Endothelial cell of umbilical vein (primary cell): Measurements from ENCODE around the gene TENM4. TPM values are rescaled to one million over a fixed set of nuclear protein-coding genes. Genes with fewer than 3 reads are reported as not detected.

Source experiments
- BruUV-seq: library from RNA; stranded (reverse); fragments of 400-500 nt; replicated peaks from 2 replicates; lab custom pipeline; 2021; lab: Mats Ljungman, UMichigan
- CTCF ChIA-PET: fragments of 300-600, 350-600 bp; sonication (Branson Sonifier 250); formaldehyde crosslinking; loops from one replicate; lab custom pipeline; 2021; ENCODE audit warnings: antibody characterized with exemption, inconsistent platforms; lab: Charles Lee
- POLR2A ChIA-PET: fragments of 300-600, 350-600 bp; sonication (Branson Sonifier 250); formaldehyde crosslinking; loops from one replicate; lab custom pipeline; 2021; ENCODE audit warnings: antibody characterized with exemption, inconsistent platforms; lab: Charles Lee
- DNase-seq: peaks from one replicate; pipeline ENCODE4 v3.0.0-alpha.2; 2011; ENCODE audit warnings: low read depth, low spot score
- FAIRE-seq: peaks from 2 replicates; lab custom pipeline; 2011; peaks lifted over from hg19 to GRCh38; lab: Jason Lieb, UNC
- H2AFZ ChIP-seq: 2 replicates; pipeline ENCODE4 v1.6.0; 2012; ENCODE audit warnings: low read depth, low read length, control low read depth, inconsistent platforms
- H3K27ac ChIP-seq: 2 replicates; pipeline ENCODE4 v1.5.1; 2011; ENCODE audit warnings: low read depth, mild to moderate bottlenecking, control low read depth, low read length, moderate library complexity; ENCODE audit not compliant: insufficient read depth
- H3K27me3 ChIP-seq, 2 experiments: 2 replicates each; pipeline versions ENCODE4 v1.6.0 to v1.6.1; 2011; ENCODE audit warnings: low read length in 2 of 2, mixed read lengths in 1 of 2; ENCODE audit not compliant: control insufficient read depth in 2 of 2, insufficient read depth in 2 of 2
- H3K36me3 ChIP-seq, 2 experiments: 2 replicates in 1 of 2; 3 replicates in 1 of 2; pipeline ENCODE4 v1.5.1; 2011; ENCODE audit warnings: low read length in 2 of 2, mild to moderate bottlenecking in 1 of 2, moderate library complexity in 1 of 2; ENCODE audit not compliant: control insufficient read depth in 2 of 2, insufficient read depth in 2 of 2; ENCODE audit errors: extremely low read depth in 1 of 2
- H3K4me1 ChIP-seq: 3 replicates; pipeline ENCODE4 v1.5.1; 2011; ENCODE audit warnings: mild to moderate bottlenecking, low read length; ENCODE audit not compliant: control insufficient read depth, insufficient read depth; ENCODE audit errors: extremely low read depth
- H3K4me2 ChIP-seq: 2 replicates; pipeline ENCODE4 v1.6.1; 2011; ENCODE audit warnings: low read length, control low read depth, mixed read lengths; ENCODE audit not compliant: insufficient read depth
- H3K4me3 ChIP-seq, 3 experiments: fragments of 200-600 bp in 1 of 3; sonication (generic), shearing (Covaris generic) in 1 of 3; replicated peaks in 1 of 3; 2 replicates each; pipeline ENCODE4 v1.5.1; 2011 to 2016; ENCODE audit warnings: control low read depth in 3 of 3, low read length in 3 of 3, mild to moderate bottlenecking in 2 of 3, inconsistent platforms in 1 of 3, low read depth in 1 of 3, moderate library complexity in 1 of 3; ENCODE audit not compliant: insufficient read depth in 1 of 3
- H3K79me2 ChIP-seq: 2 replicates; pipeline ENCODE4 v1.6.0; 2012; ENCODE audit warnings: low read length, inconsistent platforms; ENCODE audit not compliant: control insufficient read depth, insufficient read depth
- H3K9ac ChIP-seq: replicated peaks from 2 replicates; pipeline ENCODE3; 2011; ENCODE audit warnings: low read length, control low read depth; ENCODE audit not compliant: insufficient read depth; ENCODE audit errors: extremely low read depth
- H3K9me1 ChIP-seq: replicated peaks from 3 replicates; pipeline ENCODE4 v1.6.0; 2011; ENCODE audit warnings: mild to moderate bottlenecking, low read length; ENCODE audit not compliant: control insufficient read depth, insufficient read depth; ENCODE audit errors: extremely low read depth
- H3K9me3 ChIP-seq: replicated peaks from 2 replicates; pipeline ENCODE4 v1.5.1; 2012; ENCODE audit warnings: low read length, inconsistent platforms; ENCODE audit not compliant: control insufficient read depth, insufficient read depth
- H4K20me1 ChIP-seq: replicated peaks from 2 replicates; pipeline ENCODE3; 2011; ENCODE audit warnings: mild to moderate bottlenecking, low read length; ENCODE audit not compliant: control insufficient read depth, insufficient read depth; ENCODE audit errors: extremely low read depth
- EZH2 ChIP-seq: IDR thresholded peaks from 2 replicates; pipeline ENCODE4 v1.6.1; 2012; ENCODE audit warnings: borderline replicate concordance, low read depth, mild to moderate bottlenecking, moderate library complexity, low read length, inconsistent platforms; ENCODE audit not compliant: severe bottlenecking
- FOS ChIP-seq: IDR thresholded peaks from 2 replicates; pipeline ENCODE4 v1.6.1; 2011; ENCODE audit warnings: mild to moderate bottlenecking, low read length, moderate library complexity, borderline replicate concordance; ENCODE audit not compliant: insufficient read depth
- GATA2 ChIP-seq: IDR thresholded peaks from 2 replicates; pipeline ENCODE4 v1.7.0; 2011; ENCODE audit warnings: low read depth, mild to moderate bottlenecking, moderate library complexity, mixed read lengths, low read length; ENCODE audit not compliant: insufficient read length, insufficient read depth
- JUN ChIP-seq: IDR thresholded peaks from 2 replicates; pipeline ENCODE4 v1.6.1; 2011; ENCODE audit warnings: borderline replicate concordance, low read depth; ENCODE audit not compliant: insufficient read length, insufficient read depth
- MYC ChIP-seq: IDR thresholded peaks from one replicate; pipeline ENCODE4 v1.6.1; 2011; ENCODE audit warnings: mild to moderate bottlenecking, low read depth, low read length
- POLR2A ChIP-seq: IDR thresholded peaks from 2 replicates; pipeline ENCODE4 v1.6.1; 2012; ENCODE audit warnings: low read depth, mild to moderate bottlenecking, control low read depth, low read length
- POLR2AphosphoS5 ChIP-seq: IDR thresholded peaks from 2 replicates; pipeline ENCODE4 v1.6.1; 2012; ENCODE audit warnings: low read depth, mild to moderate bottlenecking, control low read depth, low read length, moderate library complexity; ENCODE audit not compliant: insufficient read depth
- dilution Hi-C: fragments of 300-500 bp; cut with MboI; formaldehyde crosslinking; loops from one replicate; pipeline ENCODE4 v1.15.0; 2019; ENCODE audit warnings: low sequenced_read_pairs; ENCODE audit not compliant: extremely low pct_ligation_motif_present
- intact Hi-C: fragments of 100-400 bp; cut with micrococcal nuclease; formaldehyde crosslinking; loops from one replicate; pipeline ENCODE4 v1.10.0; 2022
- polyA plus RNA-seq, 4 experiments: library from polyadenylated mRNA; depleted of rRNA in 3 of 4; stranded (reverse) in 3 of 4; unstranded in 1 of 4; fragments of >200 nt; gene quantifications; 2 replicates each; pipeline versions ENCODE4 v1.2.1 to v1.2.3, GENCODE V29; 2011 to 2012; ENCODE audit warnings: missing spikeins in 1 of 4
- total RNA-seq: library from RNA; stranded (reverse); gene quantifications from 2 replicates; pipeline ENCODE4 v1.2.3, GENCODE V29; 2021
- TF ChIP-seq, protein P1 (sequence below), 2 donors: IDR thresholded peaks; 1 replicate in 1 of 2; 2 replicates in 1 of 2; pipeline ENCODE4 v1.5.1; 2011; ENCODE audit warnings: low read length in 2 of 2, mild to moderate bottlenecking in 2 of 2, moderate library complexity in 2 of 2, control low read depth in 1 of 2, inconsistent platforms in 1 of 2, low read depth in 1 of 2; ENCODE audit not compliant: insufficient read depth in 1 of 2; ENCODE audit errors: extremely low read depth in 1 of 2
- TF ChIP-seq, protein P2 (sequence below): IDR thresholded peaks from 2 replicates; pipeline ENCODE4 v1.6.1; 2011; ENCODE audit not compliant: insufficient read depth, insufficient read length

TENM4 gene
- total and polyA plus RNA-seq, 2 donors (not counting 3 experiments of a cell fraction or from before 2014, with no cell fraction given), result 0.06 to 0.27 TPM

DNA sequence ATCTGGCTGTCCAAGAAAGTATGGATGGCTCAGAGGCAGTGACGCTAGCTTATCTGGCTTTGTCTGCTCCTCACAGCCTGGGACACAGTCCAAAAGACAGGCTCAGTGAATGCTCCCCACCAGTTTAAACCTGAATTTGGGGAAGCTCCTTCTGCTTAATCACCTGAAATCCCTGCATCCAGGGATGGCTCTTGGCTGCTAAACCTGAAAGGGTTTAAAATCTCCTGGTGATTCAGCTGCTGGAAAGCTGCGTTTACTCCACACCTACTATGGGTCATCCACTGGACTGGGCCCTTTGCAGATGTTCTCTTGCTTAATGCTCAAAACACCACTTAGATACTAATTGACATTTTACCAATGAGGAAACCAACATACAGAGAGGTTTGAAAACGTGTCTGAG lies 564.2 kb downstream of the TENM4 start:
- POLR2A ChIA-PET, result no interaction called here
- dilution Hi-C loops, result no loop called here
- no TSS peak for BruUV-seq
- DNase-seq (no peak), FAIRE-seq (no peak)
- Histone ChIP-seq H3K9me3 (no peaks in the 10 kb centered on the region), H3K79me2 (no peaks in the 10 kb centered on the region), H3K27me3 (no peaks in the 10 kb centered on the region), H3K4me1 (no peaks in the 10 kb centered on the region), H3K9ac (no peak overlapping the region), H3K4me2 (no peak overlapping the region), H3K4me3 (no peak overlapping the region), H3K9me1 (no peaks in the 10 kb centered on the region), H3K36me3 (no peaks in the 10 kb centered on the region), H3K27ac (no peak overlapping the region), H2AFZ (no peak overlapping the region), H4K20me1 (no peaks in the 10 kb centered on the region)
- CTCF ChIA-PET, result interaction anchor here (1.0 kb wide), 1 partner anchor 224 kb away, joined by 4 read pairs; no protein-coding TSS in a partner anchor
- intact Hi-C loops, result no loop called here
- TF ChIP-seq POLR2A (no peak), EZH2 (no peak), POLR2AphosphoS5 (no peak), JUN (no peak), GATA2 (no peak), FOS (no peak), MYC (no peak)
- TF ChIP-seq, protein P1, sequence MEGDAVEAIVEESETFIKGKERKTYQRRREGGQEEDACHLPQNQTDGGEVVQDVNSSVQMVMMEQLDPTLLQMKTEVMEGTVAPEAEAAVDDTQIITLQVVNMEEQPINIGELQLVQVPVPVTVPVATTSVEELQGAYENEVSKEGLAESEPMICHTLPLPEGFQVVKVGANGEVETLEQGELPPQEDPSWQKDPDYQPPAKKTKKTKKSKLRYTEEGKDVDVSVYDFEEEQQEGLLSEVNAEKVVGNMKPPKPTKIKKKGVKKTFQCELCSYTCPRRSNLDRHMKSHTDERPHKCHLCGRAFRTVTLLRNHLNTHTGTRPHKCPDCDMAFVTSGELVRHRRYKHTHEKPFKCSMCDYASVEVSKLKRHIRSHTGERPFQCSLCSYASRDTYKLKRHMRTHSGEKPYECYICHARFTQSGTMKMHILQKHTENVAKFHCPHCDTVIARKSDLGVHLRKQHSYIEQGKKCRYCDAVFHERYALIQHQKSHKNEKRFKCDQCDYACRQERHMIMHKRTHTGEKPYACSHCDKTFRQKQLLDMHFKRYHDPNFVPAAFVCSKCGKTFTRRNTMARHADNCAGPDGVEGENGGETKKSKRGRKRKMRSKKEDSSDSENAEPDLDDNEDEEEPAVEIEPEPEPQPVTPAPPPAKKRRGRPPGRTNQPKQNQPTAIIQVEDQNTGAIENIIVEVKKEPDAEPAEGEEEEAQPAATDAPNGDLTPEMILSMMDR (IDR thresholded peaks at IDR 0.05; ENCODE audit: extremely low read depth in 1 of 2, insufficient read depth in 1 of 2, low read depth in 1 of 2, low read length in 2 of 2), result no peak
- TF ChIP-seq, protein P2, sequence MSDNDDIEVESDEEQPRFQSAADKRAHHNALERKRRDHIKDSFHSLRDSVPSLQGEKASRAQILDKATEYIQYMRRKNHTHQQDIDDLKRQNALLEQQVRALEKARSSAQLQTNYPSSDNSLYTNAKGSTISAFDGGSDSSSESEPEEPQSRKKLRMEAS, result no peak
